Fibroblast of lung (primary cell): ENCODE data around the gene GTPBP3.

Experiments used
- CTCF ChIP-seq, 2 donors: IDR thresholded peaks in 1 of 2; conservative IDR thresholded peaks in 1 of 2; 1 replicate in 1 of 2; 2 replicates in 1 of 2; pipeline ENCODE4 v1.5.1; 2011 to 2012; ENCODE audit warnings: low read length in 2 of 2, control low read depth in 1 of 2, inconsistent platforms in 1 of 2, low read depth in 1 of 2, mild to moderate bottlenecking in 1 of 2
- EZH2 ChIP-seq: IDR thresholded peaks from 2 replicates; pipeline ENCODE4 v1.5.1; 2012; ENCODE audit warnings: low read length, control low read depth, mild to moderate bottlenecking; ENCODE audit errors: missing control alignments

DNA sequence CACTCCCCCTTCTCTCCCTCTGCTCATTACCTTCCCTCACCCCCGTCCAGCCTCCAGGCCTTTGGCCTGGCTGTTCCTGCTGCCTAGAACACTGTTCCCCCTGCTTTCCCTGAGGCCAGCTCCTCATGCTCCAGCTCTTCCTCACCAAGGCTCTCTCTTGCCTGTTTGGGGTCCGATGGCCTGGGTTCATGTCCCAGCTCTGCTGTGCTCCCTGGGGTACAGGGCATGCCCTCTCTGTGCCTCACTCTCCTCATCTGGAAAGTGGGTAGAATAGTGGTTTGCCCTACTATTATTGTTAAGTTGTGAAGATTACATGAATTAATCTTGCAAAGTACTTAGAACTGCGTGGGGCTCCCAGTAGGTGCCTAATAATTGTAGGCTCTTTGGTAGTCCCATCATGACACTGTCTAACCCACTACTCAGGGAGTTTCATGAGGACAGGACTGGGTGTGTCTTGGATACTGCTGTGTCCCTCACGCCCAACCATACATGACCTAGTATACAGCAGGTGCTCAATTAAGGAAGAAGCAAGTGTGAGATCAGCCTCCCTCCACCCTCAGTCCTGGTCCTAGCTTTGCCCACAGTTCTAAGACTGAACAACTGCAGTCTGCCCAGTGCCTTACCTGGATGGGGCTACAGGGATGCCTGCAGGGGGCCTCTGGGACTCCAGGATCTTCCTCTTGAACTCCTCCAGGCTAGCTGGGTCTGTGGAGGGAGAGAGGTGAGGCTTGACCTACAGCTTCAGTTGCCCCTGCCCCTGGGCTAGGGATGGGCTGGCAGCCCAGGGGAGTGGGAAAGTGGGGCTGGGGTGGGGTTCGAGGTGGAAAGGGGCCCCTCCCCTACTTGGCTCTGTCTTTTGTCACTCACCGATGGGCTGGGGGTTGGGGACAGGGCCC lies 22.8 kb downstream of the GTPBP3 start:
- no peak for TF ChIP-seq CTCF (conservative IDR thresholded peaks at IDR 0.05 in 1 of 2, IDR thresholded peaks at IDR 0.05 in 1 of 2; ENCODE audit: low read depth in 1 of 2, low read length in 2 of 2)
- no peak for TF ChIP-seq EZH2
